Upper lobe of right lung (tissue), 1 donor: Measurements from ENCODE around the gene ULK1. TPM values are rescaled to one million over a fixed set of nuclear protein-coding genes. Genes with fewer than 3 reads are reported as not detected.

Experiments used
- ATAC-seq: fragments of 200-7000 bp; cut with Tn5 transposase; one replicate; pipeline ENCODE4 v1.9.1; 2020; ENCODE audit warnings: mild to moderate bottlenecking, moderate library complexity
- DNase-seq: peaks from one replicate; pipeline ENCODE4 v3.0.0-alpha.2; 2020
- H3K27ac ChIP-seq: fragments of 200-600 bp; one replicate; pipeline ENCODE4 v1.8.0; 2022
- H3K27me3 ChIP-seq: fragments of 200-600 bp; one replicate; pipeline ENCODE4 v1.8.0; 2022; ENCODE audit warnings: mild to moderate bottlenecking
- H3K36me3 ChIP-seq: fragments of 200-600 bp; one replicate; pipeline ENCODE4 v1.8.0; 2022
- H3K4me1 ChIP-seq: fragments of 200-600 bp; one replicate; pipeline ENCODE4 v1.8.0; 2022
- H3K4me3 ChIP-seq: fragments of 200-600 bp; one replicate; pipeline ENCODE4 v1.8.0; 2022; ENCODE audit warnings: mild to moderate bottlenecking
- H3K9me3 ChIP-seq: fragments of 200-600 bp; one replicate; pipeline ENCODE4 v1.8.0; 2022
- CTCF ChIP-seq: fragments of 200-600 bp; IDR thresholded peaks from one replicate; pipeline ENCODE4 v1.8.0; 2022; ENCODE audit warnings: antibody characterized with exemption
- intact Hi-C: fragments of 100-400 bp; cut with DNase I; formaldehyde crosslinking; loops from one replicate; pipeline ENCODE4 v1.11.0; 2022
- total RNA-seq: library from RNA; stranded (reverse); fragmentation: NEBNext Ultra II Directional; extraction: Animal tissue kit (Norgen Biotek cat#: 25700); gene quantifications from one replicate; pipeline ENCODE4 v1.2.1, GENCODE V29; 2021
- donor health status: DM: no; HTN: yes; CAD: no; lungs with severe emphysema.

ULK1 gene
- total RNA-seq, 1 donor from 2014 or later = 32.4 TPM

- no peak for DNase-seq
- no peaks in the 10 kb centered on the region for H3K9me3 ChIP-seq
- no peaks in the 10 kb centered on the region for H3K27me3 ChIP-seq
- H3K4me3 ChIP-seq = no peak overlapping the region
- no peak overlapping the region for H3K27ac ChIP-seq
- TF ChIP-seq CTCF = no peak
- no peak for ATAC-seq
- no peaks in the 10 kb centered on the region for H3K36me3 ChIP-seq
- intact Hi-C loops = no loop called here
- peaks cover 9% of the 10 kb centered on the region for H3K4me1 ChIP-seq
Observed at GRCh38 chr12:131862994-131863710, 31.3 kb upstream of the ULK1 start.

- no peak for DNase-seq
- ATAC-seq = no peak
Observed at GRCh38 chr12:131863711-131864396, 30.6 kb upstream of the ULK1 start.

GRCh38 chr12:131864469-131864868 is 30.0 kb upstream of the ULK1 start:
- no peak overlapping the region for H3K27ac ChIP-seq
- H3K4me3 ChIP-seq = no peak overlapping the region
- DNase-seq (no peak), ATAC-seq (no peak)
- no peak for TF ChIP-seq CTCF
- intact Hi-C loops = no loop called here
- H3K27me3 ChIP-seq = no peaks in the 10 kb centered on the region
- no peaks in the 10 kb centered on the region for H3K9me3 ChIP-seq
- peaks cover 9% of the 10 kb centered on the region for H3K4me1 ChIP-seq
- H3K36me3 ChIP-seq = no peaks in the 10 kb centered on the region

More at GRCh38 chr12:131863711-131864396, 30.6 kb upstream of the ULK1 start:
- no peak overlapping the region for H3K27ac ChIP-seq
- no peaks in the 10 kb centered on the region for H3K9me3 ChIP-seq
- no peaks in the 10 kb centered on the region for H3K27me3 ChIP-seq
- intact Hi-C loops = no loop called here
- no peaks in the 10 kb centered on the region for H3K36me3 ChIP-seq
- peaks cover 9% of the 10 kb centered on the region for H3K4me1 ChIP-seq
- TF ChIP-seq CTCF = no peak
- no peak overlapping the region for H3K4me3 ChIP-seq

GRCh38 chr12:131865180-131865875 is 29.1 kb upstream of the ULK1 start:
- ATAC-seq = no peak
- Histone ChIP-seq H3K9me3 (no peaks in the 10 kb centered on the region), H3K4me1 (peaks cover 8% of the 10 kb centered on the region), H3K27ac (no peak overlapping the region), H3K27me3 (no peaks in the 10 kb centered on the region), H3K4me3 (no peak overlapping the region), H3K36me3 (no peaks in the 10 kb centered on the region)
- intact Hi-C loops = no loop called here
- DNase-seq = peak; percentile 28
- no peak for TF ChIP-seq CTCF

GRCh38 chr12:131867471-131867870 is 27.0 kb upstream of the ULK1 start:
- Histone ChIP-seq H3K27me3 (no peaks in the 10 kb centered on the region), H3K4me3 (no peak overlapping the region), H3K27ac (no peak overlapping the region), H3K36me3 (no peaks in the 10 kb centered on the region), H3K4me1 (no peaks in the 10 kb centered on the region), H3K9me3 (no peaks in the 10 kb centered on the region)
- ATAC-seq (no peak), DNase-seq (no peak)
- intact Hi-C loops = no loop called here
- TF ChIP-seq CTCF = no peak
